GM12891 (cell line): Measurements from ENCODE around the gene ERGIC1.
"Not testable (repeated sequence)": the region's sequence is repeated elsewhere in the genome, so short reads cannot be mapped to it uniquely, and the experiment has no call there.

ENCODE experiments used
- DNase-seq: peaks from one replicate; pipeline ENCODE4 v3.0.0; 2011; ENCODE audit warnings: low spot score; ENCODE audit not compliant: insufficient read length
- FAIRE-seq: peaks from 2 replicates; lab custom pipeline; 2011; peaks lifted over from hg19 to GRCh38; lab: Jason Lieb, UNC
- PAX5 ChIP-seq: IDR thresholded peaks from 2 replicates; pipeline ENCODE4 v1.6.1; 2011; ENCODE audit warnings: low read length, moderate library complexity, mild to moderate bottlenecking; ENCODE audit not compliant: insufficient read depth, severe bottlenecking
- POLR2A ChIP-seq: IDR thresholded peaks from 2 replicates; pipeline ENCODE4 v1.6.1; 2011; ENCODE audit warnings: low read depth, low read length, control low read depth
- POLR2AphosphoS5 ChIP-seq: IDR thresholded peaks from 2 replicates; pipeline ENCODE4 v1.6.1; 2011; ENCODE audit warnings: low read depth, low read length, control low read depth
- POU2F2 ChIP-seq: IDR thresholded peaks from 2 replicates; pipeline ENCODE4 v1.6.1; 2011; ENCODE audit warnings: low read depth, mild to moderate bottlenecking, control low read depth, low read length, moderate library complexity
- SPI1 ChIP-seq: IDR thresholded peaks from 2 replicates; pipeline ENCODE4 v1.6.1; 2011; ENCODE audit warnings: low read depth, low read length, control low read depth
- TAF1 ChIP-seq: IDR thresholded peaks from 2 replicates; pipeline ENCODE4 v1.6.1; 2011; ENCODE audit warnings: low read depth, low read length, control low read depth

The ERGIC1 gene

GRCh38 chr5:172855597-172856292, 21.7 kb downstream of the ERGIC1 start:
- no peak for DNase-seq
- TF ChIP-seq POU2F2 (no peak), POLR2AphosphoS5 (no peak), POLR2A (no peak), TAF1 (no peak), SPI1 (no peak), PAX5 (no peak)
- FAIRE-seq = no peak

GRCh38 chr5:172856336-172856735, 22.3 kb downstream of the ERGIC1 start:
- TF ChIP-seq POLR2A = no peak
- TF ChIP-seq PAX5 = no peak
- TF ChIP-seq POU2F2 = no peak
- no peak for TF ChIP-seq TAF1
- TF ChIP-seq POLR2AphosphoS5 = no peak
- no peak for TF ChIP-seq SPI1
- FAIRE-seq (no peak), DNase-seq (no peak)

- no peak for FAIRE-seq
Observed at GRCh38 chr5:172857982-172858381, 23.9 kb downstream of the ERGIC1 start.

GRCh38 chr5:172858511-172858989, 24.5 kb downstream of the ERGIC1 start:
- TF ChIP-seq PAX5 (no peak), POU2F2 (no peak), POLR2AphosphoS5 (no peak), TAF1 (no peak), SPI1 (no peak), POLR2A (no peak)
- DNase-seq (no peak), FAIRE-seq (no peak)

More at GRCh38 chr5:172857982-172858381, 23.9 kb downstream of the ERGIC1 start:
- TF ChIP-seq POU2F2 = no peak
- no peak for TF ChIP-seq PAX5
- no peak for TF ChIP-seq TAF1
- no peak for TF ChIP-seq POLR2A
- no peak for TF ChIP-seq POLR2AphosphoS5
- no peak for TF ChIP-seq SPI1
- no peak for DNase-seq

GRCh38 chr5:172858990-172859811, 25.1 kb downstream of the ERGIC1 start:
- FAIRE-seq (no peak), DNase-seq (no peak)
- TF ChIP-seq SPI1 (no peak), POU2F2 (no peak), PAX5 (no peak), POLR2AphosphoS5 (no peak), POLR2A (no peak), TAF1 (no peak)

GRCh38 chr5:172859966-172860365, 25.9 kb downstream of the ERGIC1 start:
- FAIRE-seq = no peak
- TF ChIP-seq POLR2AphosphoS5 = no peak
- TF ChIP-seq SPI1 = no peak
- no peak for TF ChIP-seq PAX5
- no peak for TF ChIP-seq TAF1
- TF ChIP-seq POLR2A = no peak
- no peak for TF ChIP-seq POU2F2
- DNase-seq = no peak

DNA sequence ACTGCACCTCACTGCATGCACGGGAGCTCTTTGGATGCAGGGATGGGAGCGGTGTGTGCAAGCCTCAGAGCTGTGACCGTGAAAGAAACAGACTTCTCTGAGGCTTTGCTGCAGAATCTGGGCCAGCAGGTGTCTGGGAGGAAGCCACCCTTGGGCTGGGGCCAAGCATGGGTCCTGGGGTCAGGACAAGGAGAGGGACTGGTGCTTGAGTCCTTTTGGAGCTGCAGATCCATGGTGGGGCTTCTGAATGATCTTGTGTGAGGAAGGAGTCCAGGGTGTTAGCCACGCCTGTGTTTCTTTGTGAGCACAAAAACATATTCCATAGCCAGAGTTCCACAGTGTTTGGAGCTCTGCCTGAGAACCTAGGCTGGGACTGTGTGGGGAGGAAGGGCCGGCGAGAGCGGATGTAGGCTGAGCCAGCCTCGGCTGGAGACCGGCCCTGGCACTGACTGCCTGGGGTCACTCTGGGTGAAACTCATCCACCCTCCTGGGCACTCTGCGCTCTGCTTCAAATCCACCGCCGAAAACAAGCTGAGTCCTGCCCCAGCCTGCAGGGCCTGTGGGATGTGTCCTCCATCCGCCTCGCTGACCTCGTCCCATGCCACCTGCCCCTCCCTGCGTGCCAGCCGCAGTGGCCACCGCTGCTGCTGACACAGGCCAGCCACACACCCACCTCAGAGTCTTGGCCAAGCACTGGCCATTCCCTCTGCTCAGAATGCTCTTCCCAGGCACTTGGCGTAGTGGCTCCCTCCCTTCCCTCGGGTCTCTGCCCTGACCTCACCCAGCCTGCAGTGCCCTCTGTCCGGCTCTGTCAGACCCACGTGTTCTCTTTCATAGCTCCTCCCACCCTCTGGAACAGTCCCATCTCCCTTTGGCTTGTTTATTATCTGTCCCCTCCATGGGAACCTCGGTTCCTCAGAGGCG, 26.7 kb downstream of the ERGIC1 start:
- FAIRE-seq (no peak), DNase-seq (no peak)
- no peak for TF ChIP-seq SPI1
- TF ChIP-seq PAX5 = no peak
- TF ChIP-seq POU2F2 = no peak
- TF ChIP-seq TAF1 = no peak
- TF ChIP-seq POLR2AphosphoS5 = no peak
- no peak for TF ChIP-seq POLR2A

DNA sequence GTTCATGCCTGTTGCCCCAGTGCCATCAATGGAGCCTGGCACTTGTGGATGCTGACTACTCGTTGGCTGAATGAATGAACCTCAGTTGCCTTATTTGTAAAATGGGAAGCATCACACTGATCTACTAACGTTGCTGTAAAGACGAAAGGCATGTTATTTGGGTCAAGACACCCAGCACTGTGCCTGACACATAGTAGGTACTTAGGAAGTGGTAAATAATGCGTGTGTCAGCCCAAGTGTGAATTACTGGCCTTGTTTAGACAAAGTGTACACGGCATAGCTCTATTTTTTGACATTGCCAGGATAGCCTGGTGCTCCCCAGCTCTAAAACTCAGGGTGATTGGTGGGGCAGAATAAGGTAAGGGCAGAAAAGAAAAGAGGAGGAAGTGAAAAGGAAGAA, 27.4 kb downstream of the ERGIC1 start:
- FAIRE-seq (no peak), DNase-seq (no peak)
- no peak for TF ChIP-seq POU2F2
- no peak for TF ChIP-seq PAX5
- TF ChIP-seq POLR2AphosphoS5 = no peak
- TF ChIP-seq TAF1 = no peak
- TF ChIP-seq POLR2A = no peak
- no peak for TF ChIP-seq SPI1

DNA sequence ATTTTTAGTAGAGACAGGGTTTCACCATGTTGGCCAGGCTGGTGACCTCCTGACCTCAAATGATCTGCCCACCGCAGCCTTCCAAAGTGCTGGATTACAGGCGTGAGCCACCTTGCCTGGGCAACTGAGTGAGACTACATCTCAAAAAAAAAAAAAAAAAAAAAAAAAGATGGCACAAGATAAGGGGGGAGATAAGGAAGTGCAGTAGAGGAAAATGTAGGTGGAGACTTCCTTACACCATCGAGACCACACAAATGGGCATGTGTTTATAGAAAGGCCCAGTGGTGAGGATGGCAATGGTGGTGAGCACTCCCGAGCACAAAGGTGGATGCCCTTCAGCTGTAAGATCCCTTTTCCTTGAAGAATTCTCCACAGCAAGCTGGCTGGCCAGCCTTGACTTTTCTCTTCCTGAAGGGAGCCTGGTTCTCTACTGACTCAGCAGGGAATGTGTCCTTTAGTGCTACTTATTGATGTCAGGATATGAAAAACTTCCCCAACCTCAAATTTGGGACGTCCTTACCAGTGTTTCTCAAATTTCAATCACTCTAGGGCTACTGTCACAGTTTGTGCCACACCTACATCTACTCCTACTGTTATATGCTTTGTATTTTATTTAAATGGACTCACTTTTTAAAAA, 28.2 kb downstream of the ERGIC1 start:
- FAIRE-seq (no peak), DNase-seq (no peak)
- no peak for TF ChIP-seq PAX5
- no peak for TF ChIP-seq TAF1
- no peak for TF ChIP-seq POLR2A

DNA sequence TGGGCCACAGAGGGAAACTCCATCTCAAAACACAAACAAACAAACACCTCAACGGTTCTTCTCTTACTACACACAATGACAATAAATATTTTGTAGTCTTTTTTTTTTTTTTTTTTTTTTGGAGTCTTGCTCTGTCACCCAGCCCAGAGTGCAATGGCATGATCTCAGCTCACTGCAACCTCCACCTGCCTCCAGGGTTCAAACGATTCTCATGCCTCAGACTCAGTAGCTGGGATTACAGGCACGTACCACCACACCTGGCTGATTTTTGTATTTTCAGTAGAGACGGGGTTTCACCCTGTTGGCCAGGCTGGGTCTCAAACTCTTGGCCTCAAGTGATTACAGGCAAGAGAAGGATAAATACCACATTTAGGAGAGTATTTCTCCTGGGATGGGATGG, 30.1 kb downstream of the ERGIC1 start:
- FAIRE-seq, DNase-seq: not testable (repeated sequence)
